LNCaP clone FGC (cell line): ENCODE data around the gene VPS13A.

Experiments used
- DNase-seq: peaks from one replicate; pipeline ENCODE4 v3.0.0-alpha.2; 2011; ENCODE audit warnings: low read depth
- H3K4me3 ChIP-seq: 2 replicates; pipeline ENCODE4 v1.5.1; 2011; ENCODE audit warnings: mild to moderate bottlenecking, low read depth, low read length, control low read depth
- CTCF ChIP-seq: IDR thresholded peaks from 2 replicates; pipeline ENCODE4 v1.5.1; 2012; ENCODE audit warnings: mild to moderate bottlenecking; ENCODE audit not compliant: control insufficient read depth, insufficient read depth; ENCODE audit errors: extremely low read depth

VPS13A gene

GRCh38 chr9:77325058-77325457 lies 147.7 kb downstream of the VPS13A start:
- no peak for DNase-seq
- TF ChIP-seq CTCF = no peak
- H3K4me3 ChIP-seq = no peak overlapping the region

GRCh38 chr9:77328102-77328501 lies 150.8 kb downstream of the VPS13A start:
- H3K4me3 ChIP-seq = no peak overlapping the region
- TF ChIP-seq CTCF = no peak
- no peak for DNase-seq

- no peak for DNase-seq
Observed at GRCh38 chr9:77370064-77370463, 192.7 kb downstream of the VPS13A start.

GRCh38 chr9:77374266-77374665 lies 196.9 kb downstream of the VPS13A start:
- DNase-seq = no peak
- no peak for TF ChIP-seq CTCF
- H3K4me3 ChIP-seq = no peak overlapping the region

More at GRCh38 chr9:77370064-77370463, 192.7 kb downstream of the VPS13A start:
- no peak overlapping the region for H3K4me3 ChIP-seq
- no peak for TF ChIP-seq CTCF

- no peak for TF ChIP-seq CTCF
- no peak for DNase-seq
- H3K4me3 ChIP-seq = no peak overlapping the region
Observed at GRCh38 chr9:77375956-77376532, 198.7 kb downstream of the VPS13A start.

GRCh38 chr9:77384406-77384805 lies 207.1 kb downstream of the VPS13A start:
- no peak for TF ChIP-seq CTCF
- H3K4me3 ChIP-seq = no peak overlapping the region
- DNase-seq = no peak

GRCh38 chr9:77386187-77386586 lies 208.9 kb downstream of the VPS13A start:
- no peak overlapping the region for H3K4me3 ChIP-seq
- no peak for TF ChIP-seq CTCF
- no peak for DNase-seq
